Neural cell (in vitro differentiated cells): ENCODE measurements around the gene ADAMTS17.

Experiments
- EP300 ChIP-seq: fragments of 450-650 bp; conservative IDR thresholded peaks from 2 replicates; pipeline ENCODE4 v1.6.1; 2014; ENCODE audit warnings: antibody characterized with exemption, mild to moderate bottlenecking, moderate library complexity; ENCODE audit not compliant: poor library complexity, severe bottlenecking
- EZH2 ChIP-seq: fragments of 200-600, 300-800 bp; shearing (Covaris generic), sonication (generic); IDR thresholded peaks from 2 replicates; pipeline ENCODE4 v1.6.1; 2014; ENCODE audit warnings: antibody characterized with exemption, low read length, borderline replicate concordance, mild to moderate bottlenecking; ENCODE audit not compliant: insufficient read depth, poor library complexity, severe bottlenecking
- MXI1 ChIP-seq: fragments of 450-650 bp; conservative IDR thresholded peaks from 2 replicates; pipeline ENCODE4 v1.6.1; 2014; ENCODE audit warnings: antibody characterized with exemption, mild to moderate bottlenecking; ENCODE audit not compliant: poor library complexity, severe bottlenecking
- POLR2AphosphoS5 ChIP-seq: IDR thresholded peaks from 2 replicates; pipeline ENCODE4 v1.6.1; 2012
- RAD21 ChIP-seq: fragments of 450-650 bp; conservative IDR thresholded peaks from 2 replicates; pipeline ENCODE4 v1.6.1; 2014; ENCODE audit warnings: antibody characterized with exemption, mild to moderate bottlenecking, moderate library complexity
- TAF1 ChIP-seq: IDR thresholded peaks from 2 replicates; pipeline ENCODE4 v1.6.1; 2012; ENCODE audit warnings: low read depth
- TF ChIP-seq, protein P1 (sequence below): fragments of 450-650 bp; IDR thresholded peaks from 2 replicates; pipeline ENCODE4 v1.5.1; 2014; ENCODE audit warnings: antibody characterized with exemption, mild to moderate bottlenecking, moderate library complexity; ENCODE audit not compliant: poor library complexity, severe bottlenecking
- TF ChIP-seq, protein P2 (sequence below): IDR thresholded peaks from 2 replicates; pipeline ENCODE4 v1.6.1; 2012; ENCODE audit warnings: borderline replicate concordance

DNA sequence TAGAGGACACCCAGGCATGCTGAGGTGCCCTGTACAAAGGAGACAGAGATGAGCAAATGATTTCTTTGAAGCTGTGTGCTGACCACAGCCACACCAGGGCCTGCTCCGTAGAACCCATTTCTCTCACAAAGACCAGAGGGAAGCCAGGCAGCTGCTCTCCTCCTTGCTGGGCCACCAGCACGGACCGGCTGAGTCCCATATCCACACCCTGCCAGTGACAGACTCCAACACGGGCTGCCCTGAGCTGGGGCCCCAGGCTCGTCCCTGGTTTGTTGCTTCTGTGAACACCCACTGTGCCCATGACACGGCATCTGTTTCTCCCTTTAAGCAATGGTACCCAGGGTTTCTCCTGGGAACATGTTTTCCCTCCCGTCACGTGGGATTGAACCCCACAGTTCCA is 284.5 kb downstream of the ADAMTS17 start:
- TF ChIP-seq, protein P1, sequence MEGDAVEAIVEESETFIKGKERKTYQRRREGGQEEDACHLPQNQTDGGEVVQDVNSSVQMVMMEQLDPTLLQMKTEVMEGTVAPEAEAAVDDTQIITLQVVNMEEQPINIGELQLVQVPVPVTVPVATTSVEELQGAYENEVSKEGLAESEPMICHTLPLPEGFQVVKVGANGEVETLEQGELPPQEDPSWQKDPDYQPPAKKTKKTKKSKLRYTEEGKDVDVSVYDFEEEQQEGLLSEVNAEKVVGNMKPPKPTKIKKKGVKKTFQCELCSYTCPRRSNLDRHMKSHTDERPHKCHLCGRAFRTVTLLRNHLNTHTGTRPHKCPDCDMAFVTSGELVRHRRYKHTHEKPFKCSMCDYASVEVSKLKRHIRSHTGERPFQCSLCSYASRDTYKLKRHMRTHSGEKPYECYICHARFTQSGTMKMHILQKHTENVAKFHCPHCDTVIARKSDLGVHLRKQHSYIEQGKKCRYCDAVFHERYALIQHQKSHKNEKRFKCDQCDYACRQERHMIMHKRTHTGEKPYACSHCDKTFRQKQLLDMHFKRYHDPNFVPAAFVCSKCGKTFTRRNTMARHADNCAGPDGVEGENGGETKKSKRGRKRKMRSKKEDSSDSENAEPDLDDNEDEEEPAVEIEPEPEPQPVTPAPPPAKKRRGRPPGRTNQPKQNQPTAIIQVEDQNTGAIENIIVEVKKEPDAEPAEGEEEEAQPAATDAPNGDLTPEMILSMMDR, result no peak
- no peak for TF ChIP-seq POLR2AphosphoS5
- no peak for TF ChIP-seq MXI1
- TF ChIP-seq, protein P2, sequence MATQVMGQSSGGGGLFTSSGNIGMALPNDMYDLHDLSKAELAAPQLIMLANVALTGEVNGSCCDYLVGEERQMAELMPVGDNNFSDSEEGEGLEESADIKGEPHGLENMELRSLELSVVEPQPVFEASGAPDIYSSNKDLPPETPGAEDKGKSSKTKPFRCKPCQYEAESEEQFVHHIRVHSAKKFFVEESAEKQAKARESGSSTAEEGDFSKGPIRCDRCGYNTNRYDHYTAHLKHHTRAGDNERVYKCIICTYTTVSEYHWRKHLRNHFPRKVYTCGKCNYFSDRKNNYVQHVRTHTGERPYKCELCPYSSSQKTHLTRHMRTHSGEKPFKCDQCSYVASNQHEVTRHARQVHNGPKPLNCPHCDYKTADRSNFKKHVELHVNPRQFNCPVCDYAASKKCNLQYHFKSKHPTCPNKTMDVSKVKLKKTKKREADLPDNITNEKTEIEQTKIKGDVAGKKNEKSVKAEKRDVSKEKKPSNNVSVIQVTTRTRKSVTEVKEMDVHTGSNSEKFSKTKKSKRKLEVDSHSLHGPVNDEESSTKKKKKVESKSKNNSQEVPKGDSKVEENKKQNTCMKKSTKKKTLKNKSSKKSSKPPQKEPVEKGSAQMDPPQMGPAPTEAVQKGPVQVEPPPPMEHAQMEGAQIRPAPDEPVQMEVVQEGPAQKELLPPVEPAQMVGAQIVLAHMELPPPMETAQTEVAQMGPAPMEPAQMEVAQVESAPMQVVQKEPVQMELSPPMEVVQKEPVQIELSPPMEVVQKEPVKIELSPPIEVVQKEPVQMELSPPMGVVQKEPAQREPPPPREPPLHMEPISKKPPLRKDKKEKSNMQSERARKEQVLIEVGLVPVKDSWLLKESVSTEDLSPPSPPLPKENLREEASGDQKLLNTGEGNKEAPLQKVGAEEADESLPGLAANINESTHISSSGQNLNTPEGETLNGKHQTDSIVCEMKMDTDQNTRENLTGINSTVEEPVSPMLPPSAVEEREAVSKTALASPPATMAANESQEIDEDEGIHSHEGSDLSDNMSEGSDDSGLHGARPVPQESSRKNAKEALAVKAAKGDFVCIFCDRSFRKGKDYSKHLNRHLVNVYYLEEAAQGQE, result no peak
- no peak for TF ChIP-seq EP300
- TF ChIP-seq EZH2, result no peak
- TF ChIP-seq RAD21, result no peak
- TF ChIP-seq TAF1, result no peak
